TTC549 (cell line): ENCODE results near the gene FGF1.

ENCODE experiments used
- FAIRE-seq: peaks from 2 replicates; lab custom pipeline; 2012; peaks lifted over from hg19 to GRCh38; lab: Jason Lieb, UNC

Gene FGF1

GRCh38 chr5:142696379-142696778 lies 10.5 kb upstream of the FGF1 start:
- FAIRE-seq, result no peak

GRCh38 chr5:142694092-142694856 lies 8.4 kb upstream of the FGF1 start:
- no peak for FAIRE-seq

GRCh38 chr5:142692321-142692894 lies 6.5 kb upstream of the FGF1 start:
- no peak for FAIRE-seq

GRCh38 chr5:142690667-142691066 lies 4.8 kb upstream of the FGF1 start:
- no peak for FAIRE-seq

GRCh38 chr5:142689081-142689480 lies 3.2 kb upstream of the FGF1 start:
- FAIRE-seq, result no peak

GRCh38 chr5:142688281-142688989 lies 2.5 kb upstream of the FGF1 start:
- no peak for FAIRE-seq

- no peak for FAIRE-seq
These were observed 1.1 kb upstream of the FGF1 start for GRCh38 chr5:142686968-142687367.

GRCh38 chr5:142686210-142686734 lies 382 bp upstream of the FGF1 start:
- no peak for FAIRE-seq

GRCh38 chr5:142684508-142685041 lies 1.3 kb downstream of the FGF1 start:
- no peak for FAIRE-seq

GRCh38 chr5:142683881-142684505 lies 1.9 kb downstream of the FGF1 start:
- FAIRE-seq, result no peak

GRCh38 chr5:142683116-142683515 lies 2.8 kb downstream of the FGF1 start:
- no peak for FAIRE-seq

- no peak for FAIRE-seq
These were observed 5.2 kb downstream of the FGF1 start for GRCh38 chr5:142680605-142681259.

- no peak for FAIRE-seq
These were observed 6.1 kb downstream of the FGF1 start for GRCh38 chr5:142679744-142680143.

- FAIRE-seq, result no peak
These were observed 7.4 kb downstream of the FGF1 start for GRCh38 chr5:142678529-142678928.

GRCh38 chr5:142677198-142677597 lies 8.7 kb downstream of the FGF1 start:
- no peak for FAIRE-seq

- FAIRE-seq, result no peak
These were observed 9.6 kb downstream of the FGF1 start for GRCh38 chr5:142676318-142676717.

- no peak for FAIRE-seq
These were observed 11.1 kb downstream of the FGF1 start for GRCh38 chr5:142674531-142675469.

- no peak for FAIRE-seq
These were observed 14.1 kb downstream of the FGF1 start for GRCh38 chr5:142671801-142672200.

GRCh38 chr5:142671266-142671665 lies 14.6 kb downstream of the FGF1 start:
- no peak for FAIRE-seq

GRCh38 chr5:142670804-142671203 lies 15.1 kb downstream of the FGF1 start:
- no peak for FAIRE-seq

- no peak for FAIRE-seq
These were observed 16.4 kb downstream of the FGF1 start for GRCh38 chr5:142669477-142669876.
